ENCODE results near the gene KIF6.

DNA sequence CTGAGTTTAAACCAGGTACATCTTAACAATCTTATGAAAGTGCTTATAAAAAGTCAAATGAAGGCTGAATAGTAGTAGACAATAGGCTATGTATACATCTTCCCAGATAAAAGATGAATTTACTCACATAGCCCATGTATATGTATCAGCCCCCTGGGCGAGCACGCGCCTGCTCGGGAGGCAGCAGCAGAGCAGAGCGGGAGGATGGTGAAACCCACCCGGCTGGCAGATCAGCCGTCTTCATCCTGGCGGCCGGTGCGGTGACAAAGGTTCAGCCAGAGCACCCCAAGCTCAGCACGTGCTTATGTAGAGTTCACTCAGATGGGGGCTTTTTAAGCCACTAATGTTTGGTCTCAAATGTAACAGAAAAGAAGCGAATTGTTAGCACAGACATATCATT, 184.8 kb downstream of the KIF6 start:
- no peak for TF ChIP-seq POLR2A (IDR thresholded peaks at IDR 0.05)
- TF ChIP-seq, protein P1, sequence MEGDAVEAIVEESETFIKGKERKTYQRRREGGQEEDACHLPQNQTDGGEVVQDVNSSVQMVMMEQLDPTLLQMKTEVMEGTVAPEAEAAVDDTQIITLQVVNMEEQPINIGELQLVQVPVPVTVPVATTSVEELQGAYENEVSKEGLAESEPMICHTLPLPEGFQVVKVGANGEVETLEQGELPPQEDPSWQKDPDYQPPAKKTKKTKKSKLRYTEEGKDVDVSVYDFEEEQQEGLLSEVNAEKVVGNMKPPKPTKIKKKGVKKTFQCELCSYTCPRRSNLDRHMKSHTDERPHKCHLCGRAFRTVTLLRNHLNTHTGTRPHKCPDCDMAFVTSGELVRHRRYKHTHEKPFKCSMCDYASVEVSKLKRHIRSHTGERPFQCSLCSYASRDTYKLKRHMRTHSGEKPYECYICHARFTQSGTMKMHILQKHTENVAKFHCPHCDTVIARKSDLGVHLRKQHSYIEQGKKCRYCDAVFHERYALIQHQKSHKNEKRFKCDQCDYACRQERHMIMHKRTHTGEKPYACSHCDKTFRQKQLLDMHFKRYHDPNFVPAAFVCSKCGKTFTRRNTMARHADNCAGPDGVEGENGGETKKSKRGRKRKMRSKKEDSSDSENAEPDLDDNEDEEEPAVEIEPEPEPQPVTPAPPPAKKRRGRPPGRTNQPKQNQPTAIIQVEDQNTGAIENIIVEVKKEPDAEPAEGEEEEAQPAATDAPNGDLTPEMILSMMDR (IDR thresholded peaks at IDR 0.05): no peak
